Astrocyte of the cerebellum (primary cell): ENCODE measurements around the gene NAPSA.

Source experiments
- DNase-seq: peaks from one replicate; pipeline ENCODE4 v3.0.0-alpha.2; 2011; ENCODE audit warnings: low read depth
- H3K4me3 ChIP-seq: 2 replicates; pipeline ENCODE4 v1.5.1; 2011; ENCODE audit warnings: mild to moderate bottlenecking, low read depth, low read length, moderate library complexity
- in situ Hi-C: cut with HindIII; loops from 2 replicates; pipeline ENCODE4 v1.10.0; 2017; ENCODE audit warnings: low sequenced_read_pairs
- TF ChIP-seq, protein P1 (sequence below): IDR thresholded peaks from 2 replicates; pipeline ENCODE4 v1.5.1; 2012; ENCODE audit warnings: low read length, low read depth, moderate library complexity, mild to moderate bottlenecking; ENCODE audit errors: missing control alignments

The NAPSA gene

DNA sequence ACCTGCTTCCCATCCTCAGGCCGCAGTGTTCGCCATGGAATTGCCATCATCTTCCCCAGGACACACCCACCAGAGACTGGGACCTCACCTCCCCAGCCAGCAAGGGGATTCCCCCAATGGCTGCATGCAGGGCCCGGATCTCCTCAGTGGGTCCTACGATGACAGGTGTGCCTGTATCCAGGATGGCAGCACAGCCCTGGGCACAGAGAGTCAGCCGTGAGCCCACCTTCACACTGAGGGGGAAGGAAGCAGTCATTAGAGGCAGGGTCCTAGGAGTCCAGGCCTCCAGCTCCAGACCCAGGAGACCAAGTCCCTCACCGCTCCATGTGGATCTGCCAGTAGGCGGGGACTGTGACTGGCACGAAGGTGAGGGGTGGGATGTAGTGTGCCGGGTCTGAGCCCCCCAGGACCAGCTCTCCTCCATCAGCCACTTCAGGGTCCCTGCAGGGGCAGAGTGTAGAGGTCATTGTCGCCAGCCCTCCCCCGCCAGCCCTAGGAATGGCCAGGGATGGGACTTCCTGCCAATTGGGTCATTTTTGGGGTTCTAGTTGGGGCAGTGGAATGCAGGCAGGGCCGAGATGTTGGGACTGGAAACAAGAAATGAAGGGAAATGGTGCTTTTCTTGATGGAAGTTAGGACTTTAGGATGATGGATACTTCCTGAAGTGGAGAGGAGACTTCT lies 30.6 kb downstream of the NAPSA start:
- no peak overlapping the region for H3K4me3 ChIP-seq
- no peak for DNase-seq
- in situ Hi-C loops = no loop called here
- TF ChIP-seq, protein P1, sequence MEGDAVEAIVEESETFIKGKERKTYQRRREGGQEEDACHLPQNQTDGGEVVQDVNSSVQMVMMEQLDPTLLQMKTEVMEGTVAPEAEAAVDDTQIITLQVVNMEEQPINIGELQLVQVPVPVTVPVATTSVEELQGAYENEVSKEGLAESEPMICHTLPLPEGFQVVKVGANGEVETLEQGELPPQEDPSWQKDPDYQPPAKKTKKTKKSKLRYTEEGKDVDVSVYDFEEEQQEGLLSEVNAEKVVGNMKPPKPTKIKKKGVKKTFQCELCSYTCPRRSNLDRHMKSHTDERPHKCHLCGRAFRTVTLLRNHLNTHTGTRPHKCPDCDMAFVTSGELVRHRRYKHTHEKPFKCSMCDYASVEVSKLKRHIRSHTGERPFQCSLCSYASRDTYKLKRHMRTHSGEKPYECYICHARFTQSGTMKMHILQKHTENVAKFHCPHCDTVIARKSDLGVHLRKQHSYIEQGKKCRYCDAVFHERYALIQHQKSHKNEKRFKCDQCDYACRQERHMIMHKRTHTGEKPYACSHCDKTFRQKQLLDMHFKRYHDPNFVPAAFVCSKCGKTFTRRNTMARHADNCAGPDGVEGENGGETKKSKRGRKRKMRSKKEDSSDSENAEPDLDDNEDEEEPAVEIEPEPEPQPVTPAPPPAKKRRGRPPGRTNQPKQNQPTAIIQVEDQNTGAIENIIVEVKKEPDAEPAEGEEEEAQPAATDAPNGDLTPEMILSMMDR = no peak

- H3K4me3 ChIP-seq = peak overlapping the region; percentile 41
- DNase-seq = peak; percentile 9
- TF ChIP-seq, protein P1 = no peak
- in situ Hi-C loops = no loop called here
Measured at GRCh38 chr19:50333737-50334617, 31.5 kb downstream of the NAPSA start.

GRCh38 chr19:50333235-50333736 lies 32.2 kb downstream of the NAPSA start:
- H3K4me3 ChIP-seq = peak overlapping the region; percentile 41
- TF ChIP-seq, protein P1 = no peak
- in situ Hi-C loops = no loop called here
- DNase-seq = peak; percentile 51

DNA sequence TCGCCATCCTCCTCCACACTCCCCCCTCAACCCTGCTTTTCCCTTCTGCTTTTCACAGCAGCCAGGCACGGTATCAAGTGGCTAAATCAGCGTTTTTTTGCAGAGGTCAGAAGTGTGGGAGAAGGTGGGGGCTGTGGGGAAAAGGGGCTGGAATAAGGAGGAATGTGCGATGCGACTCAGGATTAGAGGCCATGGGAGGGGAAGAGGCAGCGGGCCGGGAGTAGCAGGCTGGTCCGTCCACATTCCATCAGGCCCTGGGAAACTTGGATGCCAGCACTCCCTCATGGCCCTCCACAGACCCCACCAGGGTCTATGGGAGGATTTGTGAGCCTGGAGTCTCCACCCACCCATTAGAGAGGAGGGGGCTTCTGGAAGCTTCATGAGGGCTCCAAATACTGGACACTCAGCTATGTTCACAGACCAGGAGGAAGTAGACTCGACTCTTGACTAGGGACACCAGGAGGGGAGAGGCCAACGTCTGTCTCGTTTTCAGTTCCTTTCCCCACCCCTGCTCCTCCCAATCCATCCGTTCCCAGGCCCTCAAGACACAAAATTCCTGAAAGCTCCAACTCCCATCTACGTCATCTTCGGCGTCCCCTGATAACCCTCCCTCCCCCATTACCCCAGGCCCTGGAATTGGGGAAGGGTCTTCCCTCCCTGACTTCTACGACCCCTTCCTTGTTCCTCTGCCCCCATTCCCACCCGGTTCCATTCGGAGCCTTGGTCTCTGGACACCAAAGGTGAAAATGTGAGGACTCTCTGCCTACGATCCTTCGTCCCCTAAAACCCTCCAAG lies 33.0 kb downstream of the NAPSA start:
- TF ChIP-seq, protein P1 = no peak
- DNase-seq = no peak
- no peak overlapping the region for H3K4me3 ChIP-seq
- in situ Hi-C loops = no loop called here

GRCh38 chr19:50331994-50332243 lies 33.5 kb downstream of the NAPSA start:
- DNase-seq = no peak
- H3K4me3 ChIP-seq = no peak overlapping the region
- TF ChIP-seq, protein P1 = no peak
- in situ Hi-C loops = no loop called here
